ENCODE data around the gene DOK4. TPM values are rescaled to one million over a fixed set of nuclear protein-coding genes. Genes with fewer than 3 reads are reported as not detected.
A peak's percentile ranks its signal among the peaks of the same experiment; 100 is the strongest.

Gene DOK4
- total and polyA plus RNA-seq, 2 of the 8 experiments (the other 6 are each of a cell fraction or from before 2014, with no cell fraction given), result 24.0 to 28.9 TPM

DNA sequence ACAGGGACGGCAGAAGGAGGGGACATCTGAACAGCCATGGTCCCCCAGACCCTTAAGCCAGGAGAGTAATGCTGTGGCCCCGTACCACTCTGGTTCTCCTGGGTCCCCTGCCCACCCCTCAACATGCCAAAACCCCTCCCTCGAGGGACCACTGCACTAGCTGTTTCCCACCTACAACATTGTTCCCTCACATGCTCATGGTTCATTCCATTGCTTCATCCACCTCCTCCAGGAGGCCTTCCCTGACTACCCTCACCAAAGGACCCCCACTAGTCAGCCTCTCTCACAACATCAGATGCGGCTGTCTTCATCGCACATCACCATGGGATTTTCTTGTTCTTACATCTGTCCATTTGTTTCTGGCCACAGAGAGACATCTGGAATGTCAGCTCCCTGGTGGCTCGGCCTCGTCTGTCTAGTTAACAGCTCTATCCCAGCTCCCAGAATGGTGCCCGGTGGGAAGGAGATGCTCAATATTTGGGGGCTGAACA is 1.7 kb downstream of the DOK4 start:
- no peak overlapping the region for H3K14ac ChIP-seq (ENCODE audit: insufficient read length)
- no peak overlapping the region for H3K4ac ChIP-seq (replicated peaks; ENCODE audit: insufficient read length, low read depth, low read length)
- no peak overlapping the region for H3K9ac ChIP-seq (replicated peaks in 1 of 4; ENCODE audit: extremely low read depth in 1 of 4, low read depth in 3 of 4, low read length in 3 of 4)
- no peak overlapping the region for H4K91ac ChIP-seq (replicated peaks; ENCODE audit: insufficient read length, low read length)
- no peaks in the 10 kb centered on the region for H3K79me1 ChIP-seq (ENCODE audit: low read depth, low read length)
- no peak overlapping the region for H2BK15ac ChIP-seq (ENCODE audit: low read length)
- FAIRE-seq, result no peak
- H3K4me2 ChIP-seq (ENCODE audit: insufficient read depth in 1 of 2, low read depth in 2 of 2, low read length in 2 of 2), result no peak overlapping the region; a peak in 1 of 4 replicates
- H2BK20ac ChIP-seq (ENCODE audit: low read length), result no peak overlapping the region
- WGBS, 2 experiments (ENCODE audit: extremely low coverage in 1 of 2, insufficient coverage in 1 of 2, insufficient read length in 1 of 2, insufficient replicate concordance in 2 of 2, low coverage in 1 of 2, low lambda C conversion rate in 2 of 2, missing lambda C conversion rate in 1 of 2), result 89% methylated on average over 8 of the region's 8 CpGs; no CpG with 5 or more reads in 1 of the 2 experiments
- H3K36me3 ChIP-seq (ENCODE audit: control insufficient read depth in 2 of 4, insufficient read depth in 4 of 4, low read length in 3 of 4), result no peaks in the 10 kb centered on the region
- DNase-seq (ENCODE audit: low read depth in 1 of 2, low spot score in 2 of 2), result no peak
- no peak overlapping the region for H2AK5ac ChIP-seq (ENCODE audit: low read depth, low read length)
- ChIA-PET POLR2A (ENCODE audit: partially characterized antibody) (interaction anchor here (0.8 to 1.8 kb wide), 5 partner anchors 10 to 53 kb away, joined by 3 to 6 read pairs (median 4); no protein-coding TSS in a partner anchor), CTCF (ENCODE audit: partially characterized antibody) (interaction anchor here (1.7 to 14.6 kb wide), 2 partner anchors 23 to 33 kb away, joined by 7 to 144 read pairs; partner anchors contain the start of gene POLR2C)
- H3K23me2 ChIP-seq (ENCODE audit: low read depth, low read length), result peaks cover 10% of the 10 kb centered on the region; the same call in 1 of the 2 replicates
- H2BK5ac ChIP-seq (ENCODE audit: low read depth, low read length), result no peak overlapping the region
- H3K4me3 ChIP-seq (ENCODE audit: extremely low read depth in 1 of 4, insufficient read depth in 2 of 4, low read depth in 3 of 4, low read length in 4 of 4), result no peak overlapping the region
- H3K4me1 ChIP-seq (replicated peaks in 1 of 4; ENCODE audit: control insufficient read depth in 3 of 4, insufficient read depth in 4 of 4, low read length in 3 of 4), result peaks cover 0 to 22% (median 11%) of the 10 kb centered on the region in 4 experiments; a peak in 6 of 7 replicates
- peaks cover 0 to 12% (median 4%) of the 10 kb centered on the region in 4 experiments; a peak in 4 of 7 replicates for H3K27me3 ChIP-seq (replicated peaks in 1 of 4; ENCODE audit: control insufficient read depth in 3 of 4, extremely low read depth in 1 of 4, insufficient read depth in 3 of 4, low read length in 3 of 4)
- no peak overlapping the region for H2AFZ ChIP-seq (ENCODE audit: low read length)
- H4K5ac ChIP-seq (ENCODE audit: insufficient read length, low read depth, low read length), result no peak overlapping the region
- H4K8ac ChIP-seq (ENCODE audit: extremely low read depth, insufficient read depth, low read length), result peak overlapping the region; percentile 29
- no peak overlapping the region for H3K23ac ChIP-seq (ENCODE audit: insufficient read length)
- H3K27ac ChIP-seq (ENCODE audit: low read depth, low read length), result no peak overlapping the region
- H3K18ac ChIP-seq (ENCODE audit: extremely low read depth, low read length), result no peak overlapping the region
- no peaks in the 10 kb centered on the region for H4K20me1 ChIP-seq (replicated peaks in 1 of 2; ENCODE audit: control insufficient read depth in 1 of 2, insufficient read depth in 2 of 2, low read length in 2 of 2)
- H2BK120ac ChIP-seq (replicated peaks; ENCODE audit: low read depth, low read length), result no peak overlapping the region
- H3K56ac ChIP-seq (replicated peaks; ENCODE audit: insufficient read length, low read depth, low read length), result no peak overlapping the region
- no peak overlapping the region for H2BK12ac ChIP-seq (ENCODE audit: low read depth, low read length)
- no peaks in the 10 kb centered on the region for H3K79me2 ChIP-seq (ENCODE audit: control insufficient read depth in 1 of 2, insufficient read depth in 2 of 2, low read length in 2 of 2)
- H3K9me3 ChIP-seq (ENCODE audit: insufficient read depth in 2 of 2, low read depth in 1 of 2, low read length in 1 of 2), result peaks cover 3 to 4% of the 10 kb centered on the region in 2 experiments; a peak in 1 of 4 replicates
- TF ChIP-seq CEBPB (IDR thresholded peaks at IDR 0.05; ENCODE audit: low read depth, low read length) (no peak), CTBP2 (IDR thresholded peaks at IDR 0.05; ENCODE audit: borderline replicate concordance, insufficient read depth, insufficient read length, low read length) (no peak), SP4 (IDR thresholded peaks at IDR 0.05; ENCODE audit: low read length) (no peak)
- TF ChIP-seq, protein P1, sequence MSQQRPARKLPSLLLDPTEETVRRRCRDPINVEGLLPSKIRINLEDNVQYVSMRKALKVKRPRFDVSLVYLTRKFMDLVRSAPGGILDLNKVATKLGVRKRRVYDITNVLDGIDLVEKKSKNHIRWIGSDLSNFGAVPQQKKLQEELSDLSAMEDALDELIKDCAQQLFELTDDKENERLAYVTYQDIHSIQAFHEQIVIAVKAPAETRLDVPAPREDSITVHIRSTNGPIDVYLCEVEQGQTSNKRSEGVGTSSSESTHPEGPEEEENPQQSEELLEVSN (IDR thresholded peaks at IDR 0.05), result no peak

All from H1 (cell line).